NT2/D1 (cell line): ENCODE measurements around the gene AQP10.
A peak's percentile ranks its signal among the peaks of the same experiment; 100 is the strongest.
"Not testable (repeated sequence)": the region's sequence is repeated elsewhere in the genome, so short reads cannot be mapped to it uniquely, and the experiment has no call there.

Source experiments
- DNase-seq: peaks from one replicate; pipeline ENCODE4 v3.0.0-alpha.2; 2011; ENCODE audit warnings: low read depth, low spot score
- H3K27me3 ChIP-seq: 2 replicates; pipeline ENCODE4 v1.6.0; 2011; ENCODE audit warnings: mild to moderate bottlenecking; ENCODE audit not compliant: insufficient read length, insufficient read depth
- H3K36me3 ChIP-seq: 2 replicates; pipeline ENCODE4 v1.6.1; 2011; ENCODE audit warnings: mild to moderate bottlenecking, low read length, mixed read lengths; ENCODE audit not compliant: insufficient read depth, insufficient read length
- H3K4me1 ChIP-seq: 2 replicates; pipeline ENCODE4 v1.5.1; 2011; ENCODE audit not compliant: insufficient read depth, insufficient read length
- H3K4me3 ChIP-seq: 2 replicates; pipeline ENCODE4 v1.5.1; 2011; ENCODE audit warnings: low read depth; ENCODE audit not compliant: insufficient read length
- H3K9ac ChIP-seq: 2 replicates; pipeline ENCODE4 v1.6.0; 2011; ENCODE audit warnings: low read depth; ENCODE audit not compliant: insufficient read length
- H3K9me3 ChIP-seq: 2 replicates; pipeline ENCODE4 v1.5.1; 2011; ENCODE audit warnings: mild to moderate bottlenecking, low read length; ENCODE audit not compliant: insufficient read depth
- SUZ12 ChIP-seq: IDR thresholded peaks from 2 replicates; pipeline ENCODE4 v1.6.1; 2011; ENCODE audit not compliant: insufficient read length, insufficient read depth; ENCODE audit errors: extremely low read depth
- YY1 ChIP-seq: IDR thresholded peaks from 2 replicates; pipeline ENCODE4 v1.6.1; 2011; ENCODE audit not compliant: insufficient read length, insufficient read depth
- ZNF274 ChIP-seq: IDR thresholded peaks from 2 replicates; pipeline ENCODE4 v1.6.1; 2011; ENCODE audit warnings: mild to moderate bottlenecking, low read depth, low read length

AQP10 gene

DNA sequence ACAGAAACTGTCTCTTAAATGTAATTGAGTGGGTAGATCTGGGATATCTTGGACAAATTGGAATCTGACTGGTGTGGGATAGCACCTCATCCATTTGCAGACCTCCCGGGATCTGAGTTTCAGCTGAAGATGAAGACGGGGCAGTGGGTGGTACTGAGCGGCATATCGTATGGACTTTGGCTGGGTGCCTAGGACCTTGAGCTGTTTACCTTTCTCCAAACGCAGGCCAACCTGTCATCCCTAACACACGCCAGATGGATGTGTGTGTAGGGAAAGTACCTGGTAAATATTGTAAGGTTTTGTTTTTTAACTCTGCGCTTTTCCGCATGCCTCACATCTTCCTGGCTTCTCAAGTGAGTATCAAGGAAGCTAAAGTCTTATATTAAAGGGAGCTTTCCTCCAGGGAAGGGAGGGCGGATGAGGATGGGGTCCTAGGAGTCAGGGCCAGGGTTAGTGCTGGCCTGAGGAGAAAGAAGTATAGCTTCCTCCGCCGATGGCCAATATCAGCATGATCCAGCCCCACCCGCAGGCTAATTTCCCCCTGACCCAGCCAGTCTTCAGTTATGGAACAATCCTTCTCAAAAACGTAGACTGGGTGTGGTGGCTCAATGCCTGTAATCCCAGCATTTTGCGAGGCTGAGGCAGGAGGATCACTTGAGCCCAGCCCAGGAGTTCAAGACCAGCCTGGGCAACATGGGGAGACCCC, 30.6 kb downstream of the AQP10 start:
- H3K27me3 ChIP-seq, result no peaks in the 10 kb centered on the region
- DNase-seq, result no peak

DNA sequence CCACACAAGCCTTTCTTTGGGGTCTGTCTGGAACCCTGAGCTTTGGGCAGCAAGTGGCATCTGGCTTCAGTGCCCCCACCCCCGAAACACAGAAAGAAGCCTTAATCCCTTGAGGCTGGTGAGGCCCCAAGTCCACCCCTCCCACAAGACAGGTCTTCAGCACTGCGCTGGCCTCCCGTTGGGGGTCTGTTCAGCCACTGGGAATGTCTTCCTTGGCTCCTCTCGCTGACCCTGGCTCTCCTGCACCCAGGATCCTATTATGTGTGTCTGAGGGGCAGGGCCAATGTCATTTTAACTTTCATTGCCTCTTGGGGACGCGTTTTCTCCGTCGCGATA, 31.3 kb downstream of the AQP10 start:
- Histone ChIP-seq H3K9ac (peak overlapping the region; percentile 85), H3K27me3 (no peaks in the 10 kb centered on the region), H3K4me3 (peak overlapping the region; percentile 42), H3K4me1 (peaks cover 42% of the 10 kb centered on the region), H3K9me3 (no peaks in the 10 kb centered on the region), H3K36me3 (peaks cover 35% of the 10 kb centered on the region)
- no peak for DNase-seq
- TF ChIP-seq ZNF274, result no peak
- TF ChIP-seq YY1, result no peak
- no peak for TF ChIP-seq SUZ12

More for the DNA sequence above, 30.6 kb downstream of the AQP10 start:
- no peak overlapping the region for H3K4me3 ChIP-seq
- no peak for TF ChIP-seq YY1
- no peak for TF ChIP-seq ZNF274
- no peak for TF ChIP-seq SUZ12
- H3K9ac ChIP-seq, result no peak overlapping the region
- H3K9me3 ChIP-seq, result no peaks in the 10 kb centered on the region
- peaks cover 40% of the 10 kb centered on the region for H3K36me3 ChIP-seq
- H3K4me1 ChIP-seq, result peaks cover 40% of the 10 kb centered on the region

- no peak for DNase-seq
- Histone ChIP-seq H3K27me3 (no peaks in the 10 kb centered on the region), H3K36me3 (peaks cover 30% of the 10 kb centered on the region), H3K4me3 (peak overlapping the region; percentile 42), H3K9ac (peak overlapping the region; percentile 85), H3K4me1 (peaks cover 42% of the 10 kb centered on the region), H3K9me3 (no peaks in the 10 kb centered on the region)
- no peak for TF ChIP-seq ZNF274
- no peak for TF ChIP-seq SUZ12
- TF ChIP-seq YY1, result no peak
These were observed 31.9 kb downstream of the AQP10 start for GRCh38 chr1:154352581-154353459.

DNA sequence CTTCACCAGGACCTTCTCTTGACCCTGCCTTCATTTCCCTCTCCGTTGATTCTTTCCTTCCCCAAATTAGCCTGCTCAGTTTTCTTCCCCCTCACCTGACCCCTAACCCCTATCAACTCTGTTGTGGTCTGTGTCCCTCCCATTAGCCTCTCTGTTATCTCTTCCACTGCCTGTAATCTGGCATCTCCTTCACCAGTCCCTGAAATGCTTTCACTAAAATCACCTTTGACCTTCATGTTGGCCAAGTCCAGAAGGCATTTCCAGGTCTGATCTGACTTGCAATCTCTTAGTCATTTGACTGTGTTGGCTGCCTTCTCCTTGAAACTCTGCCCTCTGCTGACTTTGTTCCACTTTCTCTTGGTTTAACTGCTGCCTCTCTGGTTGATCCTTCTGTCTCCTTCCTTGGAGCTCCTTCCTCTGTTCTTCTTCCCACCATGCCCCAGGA, 32.6 kb downstream of the AQP10 start:
- Histone ChIP-seq H3K27me3 (no peaks in the 10 kb centered on the region), H3K9me3 (no peaks in the 10 kb centered on the region), H3K4me1 (peaks cover 37% of the 10 kb centered on the region), H3K36me3 (peaks cover 24% of the 10 kb centered on the region), H3K4me3 (peak overlapping the region; percentile 42), H3K9ac (peak overlapping the region; percentile 85)
- no peak for DNase-seq
- TF ChIP-seq YY1, result no peak
- no peak for TF ChIP-seq SUZ12
- TF ChIP-seq ZNF274, result no peak

DNA sequence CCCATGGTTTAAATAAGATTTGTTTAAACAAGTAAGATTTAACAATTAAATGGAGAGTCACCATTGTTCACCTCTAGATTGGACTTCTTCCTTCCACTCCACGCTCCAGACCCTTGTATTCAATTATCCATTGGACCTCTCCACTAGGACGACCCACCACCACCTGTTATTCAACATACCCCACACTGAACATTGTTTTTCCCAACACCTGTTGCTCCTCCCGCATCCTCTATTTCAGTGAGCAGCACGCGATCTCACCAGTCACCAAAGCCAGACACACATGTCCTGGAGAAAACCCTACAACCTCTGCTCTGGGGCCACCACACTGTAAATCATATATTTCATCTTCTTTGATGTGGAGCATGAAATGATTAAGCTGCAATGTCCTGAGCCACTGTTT, 33.1 kb downstream of the AQP10 start:
- DNase-seq, result no peak
- no peaks in the 10 kb centered on the region for H3K9me3 ChIP-seq
- TF ChIP-seq SUZ12, result no peak
- TF ChIP-seq YY1, result no peak
- no peak for TF ChIP-seq ZNF274
- H3K27me3 ChIP-seq, result no peaks in the 10 kb centered on the region
- H3K4me3 ChIP-seq, result no peak overlapping the region
- H3K9ac ChIP-seq, result no peak overlapping the region
- H3K4me1 ChIP-seq, result peaks cover 32% of the 10 kb centered on the region
- peaks cover 19% of the 10 kb centered on the region for H3K36me3 ChIP-seq

DNA sequence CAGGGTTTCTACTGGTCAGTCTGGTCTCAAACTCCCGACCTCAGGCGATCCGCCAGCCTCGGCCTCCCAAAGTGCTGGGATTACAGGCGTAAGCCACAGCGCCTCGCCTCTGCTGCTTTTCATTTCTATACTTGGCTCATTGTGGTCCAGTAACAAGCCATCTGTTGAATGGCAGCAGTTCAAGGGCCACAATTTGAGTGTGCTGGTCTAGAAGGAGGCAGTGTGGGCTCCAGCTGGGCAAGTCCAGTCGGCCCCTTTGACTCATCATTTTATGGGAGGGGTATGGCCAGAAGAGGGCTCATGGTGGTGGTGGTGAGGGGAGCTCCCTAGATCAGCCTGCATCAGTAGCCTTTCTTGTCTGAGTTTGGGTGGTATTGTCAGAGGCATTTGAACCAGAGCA, 37.6 kb downstream of the AQP10 start:
- H3K36me3 ChIP-seq, result no peaks in the 10 kb centered on the region
- no peaks in the 10 kb centered on the region for H3K27me3 ChIP-seq
- no peak for TF ChIP-seq ZNF274
- TF ChIP-seq YY1, result no peak
- TF ChIP-seq SUZ12, result no peak
- peaks cover 13% of the 10 kb centered on the region for H3K9me3 ChIP-seq
- H3K9ac ChIP-seq, result no peak overlapping the region
- no peak overlapping the region for H3K4me3 ChIP-seq
- peaks cover 15% of the 10 kb centered on the region for H3K4me1 ChIP-seq
- no peak for DNase-seq

DNA sequence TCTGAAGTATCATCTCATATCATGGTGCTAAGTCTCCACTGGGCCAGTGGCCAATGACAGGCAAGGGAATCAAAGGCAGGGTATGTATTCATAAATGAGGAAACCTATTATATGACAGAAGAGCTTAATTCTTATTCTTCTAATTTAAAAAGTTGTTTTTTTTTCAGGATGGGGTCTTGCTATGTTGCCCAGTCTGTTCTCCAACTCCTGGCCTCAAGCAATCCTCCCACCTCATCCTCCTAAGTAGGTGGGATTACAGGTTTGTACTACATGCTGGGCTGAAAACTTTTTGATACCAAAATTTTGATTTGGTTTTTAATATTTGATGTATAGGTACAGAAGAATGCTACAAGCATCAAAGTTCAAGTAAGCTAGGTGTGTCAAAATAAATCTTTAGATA, 39.4 kb downstream of the AQP10 start:
- Histone ChIP-seq H3K4me3 (no peak overlapping the region), H3K4me1 (peaks cover 10% of the 10 kb centered on the region), H3K36me3 (no peaks in the 10 kb centered on the region), H3K27me3 (no peaks in the 10 kb centered on the region), H3K9ac (no peak overlapping the region), H3K9me3 (peaks cover 13% of the 10 kb centered on the region)
- DNase-seq, result no peak
- TF ChIP-seq YY1 (no peak), ZNF274 (no peak), SUZ12 (no peak)

- not testable (repeated sequence) for H3K4me1 ChIP-seq, H3K27me3 ChIP-seq, H3K36me3 ChIP-seq, DNase-seq, H3K9ac ChIP-seq, H3K4me3 ChIP-seq
- peaks cover 13% of the 10 kb centered on the region for H3K9me3 ChIP-seq
These were observed 40.0 kb downstream of the AQP10 start for GRCh38 chr1:154360881-154361280.
